ENCODE measurements around the gene APBA1.

The APBA1 gene

DNA sequence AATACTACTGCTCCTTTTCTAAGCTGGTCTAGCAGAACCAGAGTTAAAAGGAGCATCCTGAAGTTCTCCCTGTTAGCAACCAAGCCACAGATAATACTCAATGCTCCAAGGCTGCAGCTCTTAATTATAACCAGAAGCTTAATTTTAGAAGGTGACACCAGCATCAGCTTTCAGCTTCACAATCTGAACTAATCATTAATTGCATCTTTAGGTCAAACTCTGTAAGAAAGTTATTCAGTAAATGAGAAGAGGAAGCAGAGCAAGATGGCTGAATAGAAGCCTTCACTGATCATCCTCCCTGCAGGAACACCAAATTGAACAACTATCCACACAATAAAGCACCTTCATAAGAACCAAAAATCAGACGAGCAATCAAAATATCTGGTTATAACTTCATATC, 38.5 kb downstream of the APBA1 start:
- DNase-seq (ENCODE audit: extremely low read depth, insufficient read length): no peak
- no peak for TF ChIP-seq CTCF (IDR thresholded peaks at IDR 0.05; ENCODE audit: insufficient read depth, low read length, poor library complexity, severe bottlenecking)
- no peak overlapping the region for H3K4me3 ChIP-seq (replicated peaks; ENCODE audit: low read depth, low read length)
- H3K36me3 ChIP-seq (ENCODE audit: control insufficient read depth, insufficient read depth, low read length): no peaks in the 10 kb centered on the region
- no peaks in the 10 kb centered on the region for H3K27me3 ChIP-seq (replicated peaks; ENCODE audit: control insufficient read depth, insufficient read depth, low read length)

DNA sequence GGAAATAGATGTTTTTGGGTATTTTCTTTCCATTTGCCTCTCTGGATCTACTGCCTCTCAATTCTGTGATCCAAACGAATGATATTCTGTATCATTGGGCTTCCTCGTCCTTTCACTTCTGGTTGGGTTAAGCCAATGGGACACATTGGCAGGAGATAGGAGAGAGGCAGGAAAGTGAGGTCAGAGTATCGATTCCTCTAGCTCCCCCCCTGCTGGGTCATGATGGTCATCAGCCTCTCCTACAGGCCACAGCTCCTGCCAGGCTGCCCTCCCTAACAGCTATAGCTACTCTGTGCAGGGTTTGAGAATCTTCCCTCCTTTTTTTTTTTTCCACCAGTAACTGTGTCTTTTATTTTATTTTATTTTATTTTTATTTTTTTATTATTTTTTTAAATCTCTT, 39.4 kb downstream of the APBA1 start:
- no peak overlapping the region for H3K4me3 ChIP-seq (replicated peaks; ENCODE audit: low read depth, low read length)
- TF ChIP-seq CTCF (IDR thresholded peaks at IDR 0.05; ENCODE audit: insufficient read depth, low read length, poor library complexity, severe bottlenecking): no peak
- DNase-seq (ENCODE audit: extremely low read depth, insufficient read length): no peak
- no peaks in the 10 kb centered on the region for H3K36me3 ChIP-seq (ENCODE audit: control insufficient read depth, insufficient read depth, low read length)
- H3K27me3 ChIP-seq (replicated peaks; ENCODE audit: control insufficient read depth, insufficient read depth, low read length): no peaks in the 10 kb centered on the region; the same call in 1 of the 2 replicates

- Histone ChIP-seq H3K4me3 (replicated peaks; ENCODE audit: low read depth, low read length) (no peak overlapping the region), H3K36me3 (ENCODE audit: control insufficient read depth, insufficient read depth, low read length) (no peaks in the 10 kb centered on the region), H3K27me3 (replicated peaks; ENCODE audit: control insufficient read depth, insufficient read depth, low read length) (no peaks in the 10 kb centered on the region; the same call in 1 of the 2 replicates)
- no peak for DNase-seq (ENCODE audit: extremely low read depth, insufficient read length)
- TF ChIP-seq CTCF (IDR thresholded peaks at IDR 0.05; ENCODE audit: insufficient read depth, low read length, poor library complexity, severe bottlenecking): no peak
These were observed 44.9 kb downstream of the APBA1 start for GRCh38 chr9:69627281-69627680.

DNA sequence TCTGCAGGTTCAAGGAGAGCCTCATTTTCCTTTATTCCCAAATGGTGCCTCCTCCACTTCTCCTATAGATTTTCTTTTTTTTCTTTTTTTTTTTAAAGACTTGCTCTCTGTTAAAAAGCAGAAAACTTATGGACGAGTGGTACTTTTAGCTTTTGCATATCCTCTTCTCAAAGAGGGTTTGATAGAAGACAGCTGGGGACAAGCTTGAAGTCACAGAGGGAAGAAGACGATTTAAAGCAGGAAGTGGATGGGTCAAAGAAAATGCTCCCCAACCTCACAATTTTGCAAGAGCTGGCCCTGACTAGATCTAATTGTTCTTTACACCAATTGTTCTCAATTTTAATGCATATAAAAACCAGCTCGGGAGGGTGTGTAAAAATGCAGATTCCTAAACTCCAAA, 48.9 kb downstream of the APBA1 start:
- no peak overlapping the region for H3K4me3 ChIP-seq (replicated peaks; ENCODE audit: low read depth, low read length)
- no peaks in the 10 kb centered on the region for H3K36me3 ChIP-seq (ENCODE audit: control insufficient read depth, insufficient read depth, low read length)
- no peak for DNase-seq (ENCODE audit: extremely low read depth, insufficient read length)
- no peak for TF ChIP-seq CTCF (IDR thresholded peaks at IDR 0.05; ENCODE audit: insufficient read depth, low read length, poor library complexity, severe bottlenecking)
- H3K27me3 ChIP-seq (replicated peaks; ENCODE audit: control insufficient read depth, insufficient read depth, low read length): no peaks in the 10 kb centered on the region; the same call in none of the 2 replicates

GRCh38 chr9:69622676-69623075, 49.5 kb downstream of the APBA1 start:
- TF ChIP-seq CTCF (IDR thresholded peaks at IDR 0.05; ENCODE audit: insufficient read depth, low read length, poor library complexity, severe bottlenecking): no peak
- Histone ChIP-seq H3K4me3 (replicated peaks; ENCODE audit: low read depth, low read length) (no peak overlapping the region), H3K27me3 (replicated peaks; ENCODE audit: control insufficient read depth, insufficient read depth, low read length) (no peaks in the 10 kb centered on the region; the same call in 1 of the 2 replicates), H3K36me3 (ENCODE audit: control insufficient read depth, insufficient read depth, low read length) (no peaks in the 10 kb centered on the region)
- DNase-seq (ENCODE audit: extremely low read depth, insufficient read length): no peak

Measured in GM06990 (cell line).